OCI-LY7 (cell line): ENCODE measurements around the gene TBC1D32. TPM values are rescaled to one million over a fixed set of nuclear protein-coding genes. Genes with fewer than 3 reads are reported as not detected.

Source experiments
- BruUV-seq: library from RNA; stranded (reverse); fragments of 400-500 nt; replicated peaks from 2 replicates; lab custom pipeline; 2021; lab: Mats Ljungman, UMichigan
- CTCF ChIA-PET: fragments of 300-600 bp; sonication (Branson Sonifier 250); formaldehyde crosslinking; loops from one replicate; lab custom pipeline; 2022; ENCODE audit warnings: antibody characterized with exemption; ENCODE audit not compliant: unreplicated experiment; lab: Charles Lee
- POLR2A ChIA-PET: fragments of 300-600 bp; sonication (Branson Sonifier 250); formaldehyde crosslinking; loops from one replicate; lab custom pipeline; 2022; ENCODE audit warnings: antibody characterized with exemption; lab: Charles Lee
- DNase-seq: peaks from one replicate; pipeline ENCODE4 v3.0.0-alpha.2; 2015; ENCODE audit warnings: low spot score
- H2AFZ ChIP-seq: fragments of 200-600 bp; sonication (generic), shearing (Covaris generic); 2 replicates; pipeline ENCODE4 v1.6.1; 2014; ENCODE audit warnings: mild to moderate bottlenecking, antibody characterized with exemption, low read length, moderate library complexity
- H3K27ac ChIP-seq: fragments of 200-600 bp; sonication (generic); 2 replicates; pipeline ENCODE4 v1.5.1; 2014; ENCODE audit warnings: mixed run types, low read depth, mild to moderate bottlenecking, moderate library complexity, low read length, inconsistent platforms; ENCODE audit not compliant: poor library complexity, severe bottlenecking
- H3K36me3 ChIP-seq: fragments of 200-600 bp; sonication (generic); 2 replicates; pipeline ENCODE4 v1.6.1; 2014; ENCODE audit warnings: mild to moderate bottlenecking, antibody characterized with exemption, low read length, moderate library complexity, mixed read lengths; ENCODE audit not compliant: insufficient read depth
- H3K4me1 ChIP-seq: fragments of 200-600 bp; sonication (generic); 2 replicates; pipeline ENCODE4 v1.5.1; 2014; ENCODE audit warnings: mild to moderate bottlenecking, low read length; ENCODE audit not compliant: insufficient read depth, poor library complexity, severe bottlenecking
- H3K4me2 ChIP-seq: fragments of 200-600 bp; sonication (generic); 2 replicates; pipeline ENCODE4 v1.6.1; 2014; ENCODE audit warnings: mild to moderate bottlenecking, low read length
- H3K4me3 ChIP-seq: fragments of 200-600 bp; sonication (generic); 2 replicates; pipeline ENCODE4 v1.5.1; 2014; ENCODE audit warnings: mild to moderate bottlenecking, low read depth, low read length; ENCODE audit not compliant: poor library complexity, severe bottlenecking
- H3K79me2 ChIP-seq: fragments of 200-600 bp; sonication (generic); 2 replicates; pipeline ENCODE4 v1.6.1; 2016; ENCODE audit warnings: low read depth, mild to moderate bottlenecking, low read length, moderate library complexity, mixed read lengths; ENCODE audit not compliant: insufficient read depth
- H3K9me2 ChIP-seq: fragments of 200-600 bp; sonication (generic); 2 replicates; pipeline ENCODE4 v1.6.1; 2016; ENCODE audit warnings: mild to moderate bottlenecking, low read length, mixed read lengths; ENCODE audit not compliant: insufficient read depth
- H3K9me3 ChIP-seq: fragments of 200-600 bp; sonication (generic); 2 replicates; pipeline ENCODE4 v1.6.1; 2014; ENCODE audit warnings: mild to moderate bottlenecking, mixed run types, low read length, mixed read lengths
- H4K20me1 ChIP-seq: fragments of 200-600 bp; sonication (generic); 2 replicates; pipeline ENCODE4 v1.6.1; 2014; ENCODE audit warnings: mild to moderate bottlenecking, antibody characterized with exemption, low read length, moderate library complexity, mixed read lengths; ENCODE audit not compliant: insufficient read depth
- CTCF ChIP-seq: fragments of 200-600 bp; sonication (generic); conservative IDR thresholded peaks from 2 replicates; pipeline ENCODE4 v1.5.1; 2014; ENCODE audit warnings: mild to moderate bottlenecking, antibody characterized with exemption, low read length, moderate library complexity, mixed read lengths
- EZH2phosphoT487 ChIP-seq: fragments of 200-600 bp; sonication (generic); IDR thresholded peaks from 2 replicates; pipeline ENCODE4 v1.6.1; 2018; ENCODE audit warnings: low read depth, borderline replicate concordance, mild to moderate bottlenecking, mixed run types, antibody characterized with exemption, low read length, moderate library complexity, mixed read lengths
- intact Hi-C: fragments of 100-400 bp; cut with micrococcal nuclease; formaldehyde crosslinking; loops from one replicate; pipeline ENCODE4 v1.10.0; 2022; ENCODE audit not compliant: unreplicated experiment
- total RNA-seq, 2 experiments: library from RNA; depleted of rRNA in 1 of 2; stranded (reverse); fragments of >200 nt in 1 of 2; shearing (Covaris generic) in 1 of 2; gene quantifications; 2 replicates each; pipeline ENCODE4 v1.2.3, GENCODE V29; 2014 to 2022

TBC1D32 gene
- total RNA-seq, 2 experiments from 2014 or later = 3.8 to 5.1 TPM

- Histone ChIP-seq H3K4me3 (no peak overlapping the region), H3K27ac (no peak overlapping the region), H3K9me3 (no peaks in the 10 kb centered on the region), H4K20me1 (no peaks in the 10 kb centered on the region), H3K79me2 (no peaks in the 10 kb centered on the region), H3K4me1 (peaks cover 3% of the 10 kb centered on the region), H3K9me2 (no peaks in the 10 kb centered on the region), H3K36me3 (no peaks in the 10 kb centered on the region), H2AFZ (no peak overlapping the region), H3K4me2 (no peak overlapping the region)
- ChIA-PET CTCF (no interaction called here), POLR2A (interaction anchor here (1.6 kb wide), 1 partner anchor 10 kb away, joined by 4 read pairs; no protein-coding TSS in a partner anchor)
- BruUV-seq = no TSS peak
- intact Hi-C loops = no loop called here
- no peak for TF ChIP-seq CTCF
- no peak for TF ChIP-seq EZH2phosphoT487
- DNase-seq = no peak
Measured at GRCh38 chr6:121330516-121330915, 3.8 kb downstream of the TBC1D32 start.

GRCh38 chr6:121321282-121321681 lies 13.0 kb downstream of the TBC1D32 start:
- Histone ChIP-seq H3K9me2 (no peaks in the 10 kb centered on the region), H3K79me2 (no peaks in the 10 kb centered on the region), H3K4me1 (no peaks in the 10 kb centered on the region), H3K27ac (no peak overlapping the region), H3K4me2 (no peak overlapping the region), H4K20me1 (no peaks in the 10 kb centered on the region), H3K4me3 (no peak overlapping the region), H3K9me3 (no peaks in the 10 kb centered on the region), H3K36me3 (no peaks in the 10 kb centered on the region), H2AFZ (no peak overlapping the region)
- intact Hi-C loops = no loop called here
- TF ChIP-seq CTCF = no peak
- no peak for TF ChIP-seq EZH2phosphoT487
- ChIA-PET CTCF (no interaction called here), POLR2A (no interaction called here)
- no peak for DNase-seq
- BruUV-seq = no TSS peak

- Histone ChIP-seq H3K9me3 (no peaks in the 10 kb centered on the region), H3K9me2 (no peaks in the 10 kb centered on the region), H3K27ac (no peak overlapping the region), H4K20me1 (no peaks in the 10 kb centered on the region), H3K36me3 (no peaks in the 10 kb centered on the region), H3K4me2 (no peak overlapping the region), H2AFZ (no peak overlapping the region), H3K4me3 (no peak overlapping the region), H3K4me1 (no peaks in the 10 kb centered on the region), H3K79me2 (no peaks in the 10 kb centered on the region)
- DNase-seq = no peak
- TF ChIP-seq EZH2phosphoT487 (no peak), CTCF (no peak)
- ChIA-PET POLR2A (interaction anchor here (0.7 to 1.1 kb wide), 2 partner anchors 11 to 30 kb away, joined by 3 to 4 read pairs; no protein-coding TSS in a partner anchor), CTCF (no interaction called here)
- intact Hi-C loops = no loop called here
- BruUV-seq = no TSS peak
Measured at GRCh38 chr6:121319603-121320002, 14.7 kb downstream of the TBC1D32 start.
